DND-41 (cell line): ENCODE data around the gene AVEN.

Source experiments
- CTCF ChIP-seq: IDR thresholded peaks from 2 replicates; pipeline ENCODE4 v1.5.1; 2012; ENCODE audit warnings: borderline replicate concordance, low read length, moderate library complexity, mild to moderate bottlenecking; ENCODE audit not compliant: poor library complexity, severe bottlenecking; ENCODE audit errors: extremely low read depth
- EZH2 ChIP-seq: IDR thresholded peaks from 3 replicates; pipeline ENCODE4 v1.6.1; 2012; ENCODE audit warnings: borderline replicate concordance, low read depth, mild to moderate bottlenecking, moderate library complexity, low read length, inconsistent platforms; ENCODE audit not compliant: severe bottlenecking

GRCh38 chr15:33826201-33826600 is 212.8 kb downstream of the AVEN start:
- TF ChIP-seq CTCF (no peak), EZH2 (no peak)
